Superior temporal gyrus (tissue), 1 donor: ENCODE measurements around the gene MALT1.
"Not testable (repeated sequence)": the region's sequence is repeated elsewhere in the genome, so short reads cannot be mapped to it uniquely, and the experiment has no call there.

Experiments
- DNase-seq: peaks from one replicate; pipeline ENCODE4 v3.0.0-alpha.2; 2016; ENCODE audit errors: extremely low spot score

The MALT1 gene

DNA sequence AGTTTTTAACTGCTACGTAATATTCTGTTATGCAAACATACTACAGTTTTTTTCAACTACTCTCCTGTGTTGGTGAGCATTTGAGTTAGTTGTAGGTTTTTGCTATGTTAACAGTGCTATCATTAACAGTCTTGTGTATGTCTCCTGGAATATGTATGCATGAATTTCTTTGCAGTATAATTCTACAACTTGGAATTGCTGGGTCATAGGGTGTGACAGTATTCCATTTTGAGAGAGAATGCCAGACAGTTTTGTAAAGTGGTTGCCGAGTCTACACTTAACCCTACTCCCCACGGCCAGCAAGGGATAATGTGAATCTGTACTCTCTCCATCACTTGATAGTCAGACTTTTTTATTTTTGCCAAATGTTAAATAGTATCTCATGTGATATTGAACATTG is 67.1 kb downstream of the MALT1 start:
- DNase-seq: no peak

- no peak for DNase-seq
Measured at GRCh38 chr18:58745914-58746313, 74.6 kb downstream of the MALT1 start.

- DNase-seq: no peak
Measured at GRCh38 chr18:58748899-58749595, 77.8 kb downstream of the MALT1 start.

DNA sequence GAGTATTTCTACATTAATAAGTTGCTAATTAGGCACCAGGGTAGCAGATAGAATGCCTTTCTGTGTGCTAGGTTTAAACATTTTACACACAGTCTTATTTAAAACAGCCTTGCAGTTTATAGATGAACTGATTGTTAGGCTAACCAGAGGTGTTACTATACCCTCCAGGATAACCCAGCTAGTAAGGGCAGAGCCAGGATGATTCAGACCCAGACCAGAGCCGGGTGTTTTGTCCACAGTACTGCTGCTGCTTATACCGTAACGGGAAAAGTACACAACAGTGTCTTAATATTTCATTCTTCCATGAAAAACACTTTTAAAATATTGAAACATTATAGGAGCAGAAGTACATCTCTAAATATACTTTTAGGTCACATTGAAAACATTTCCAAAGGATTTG is 82.7 kb downstream of the MALT1 start:
- no peak for DNase-seq

DNA sequence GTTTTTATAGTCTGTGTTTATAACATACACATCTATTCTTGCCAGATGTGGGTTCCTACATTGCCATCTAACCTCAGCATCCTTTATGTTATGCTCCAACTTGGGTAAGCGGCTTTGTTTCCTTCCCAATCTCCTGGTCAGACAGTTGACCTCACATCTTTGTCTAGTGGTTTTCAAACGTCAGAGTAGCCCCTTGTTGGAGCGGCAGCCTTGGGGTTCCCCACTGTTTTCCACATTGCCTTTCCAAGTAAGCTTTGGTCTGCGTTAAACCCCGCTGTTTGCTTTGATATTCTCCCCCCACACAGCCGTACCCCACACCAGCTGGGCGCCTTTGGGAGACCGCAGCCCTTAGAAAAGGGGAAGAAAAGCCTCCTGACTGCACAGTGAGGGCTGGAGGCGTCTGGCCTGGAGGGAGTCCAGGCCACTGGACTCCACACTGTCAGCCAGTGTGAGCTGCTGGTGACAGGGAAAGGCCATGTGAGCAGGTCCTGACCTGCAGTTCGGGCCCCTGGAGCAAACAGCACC is 83.3 kb downstream of the MALT1 start:
- no peak for DNase-seq

GRCh38 chr18:58755304-58756010 is 84.2 kb downstream of the MALT1 start:
- no peak for DNase-seq

DNA sequence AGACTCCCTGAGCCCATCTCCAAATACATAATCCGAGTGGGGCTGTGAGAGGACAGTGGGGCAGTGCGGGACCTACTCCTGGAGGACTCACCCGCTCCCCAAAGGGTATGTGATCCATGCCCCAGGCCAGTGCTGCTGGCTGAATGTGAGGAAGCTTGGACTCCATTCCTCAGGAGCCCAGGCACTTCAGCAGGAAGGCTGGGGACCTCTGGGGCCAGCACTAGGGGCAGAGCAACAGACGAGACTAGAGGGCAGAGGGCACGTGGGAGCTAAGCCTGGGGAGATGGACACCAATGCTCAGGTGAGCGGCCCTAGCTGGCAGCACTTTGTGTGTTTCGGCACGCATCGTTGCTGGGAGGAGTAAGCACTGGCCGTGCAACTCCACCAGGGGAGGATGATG is 84.9 kb downstream of the MALT1 start:
- DNase-seq: no peak

DNA sequence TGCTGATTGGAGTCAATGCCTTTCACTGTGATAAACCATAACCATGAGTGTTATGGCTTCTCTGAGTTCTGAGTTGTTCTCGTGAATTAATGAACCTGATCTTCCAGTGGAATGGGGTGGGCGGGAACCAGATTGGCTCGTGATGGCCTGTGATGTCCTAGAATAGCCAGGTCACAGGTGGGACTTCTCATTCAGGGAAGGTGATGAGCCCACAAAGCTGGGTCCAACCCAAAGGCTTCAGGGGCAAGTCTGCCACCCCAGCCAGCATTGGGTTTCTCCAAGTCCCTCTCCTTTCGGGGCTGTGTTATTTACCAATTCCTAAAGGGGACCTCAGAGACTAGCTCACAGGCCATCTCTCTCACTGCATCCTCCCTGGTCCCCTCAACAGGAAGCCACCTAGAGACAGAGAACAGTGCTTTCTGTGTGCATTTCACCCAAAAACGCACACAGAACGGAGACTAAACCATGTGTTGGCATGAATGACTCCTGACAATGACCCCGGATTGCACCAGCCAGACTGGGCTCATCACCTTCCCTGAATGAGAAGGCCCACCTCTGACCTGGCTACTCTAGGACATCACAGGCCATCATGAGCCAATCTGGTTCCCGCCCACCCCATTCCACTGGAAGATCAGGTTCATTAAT is 85.5 kb downstream of the MALT1 start:
- no peak for DNase-seq

- DNase-seq: not testable (repeated sequence)
Measured at GRCh38 chr18:58757351-58757750, 86.1 kb downstream of the MALT1 start.

- no peak for DNase-seq
Measured at GRCh38 chr18:58758046-58758445, 86.8 kb downstream of the MALT1 start.

DNA sequence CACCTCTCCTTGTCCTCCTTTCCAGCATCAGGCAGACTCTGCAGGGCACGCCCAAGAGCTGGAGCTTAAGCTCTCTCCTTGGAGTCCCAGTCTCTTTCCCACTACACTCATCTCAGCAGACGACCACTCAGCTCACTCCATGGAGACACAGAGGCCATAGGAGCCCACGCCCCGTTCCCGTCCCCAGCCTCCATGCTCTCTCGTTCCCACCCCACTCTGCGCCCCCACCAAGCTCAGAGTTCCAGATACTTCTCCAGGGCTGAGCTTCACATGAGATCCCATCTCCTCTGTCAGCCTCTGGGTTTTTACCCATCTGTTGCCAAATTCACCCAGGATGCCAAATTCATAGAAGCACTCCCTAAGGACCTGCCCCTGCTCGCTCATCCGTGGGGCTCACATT is 87.3 kb downstream of the MALT1 start:
- DNase-seq: no peak

DNA sequence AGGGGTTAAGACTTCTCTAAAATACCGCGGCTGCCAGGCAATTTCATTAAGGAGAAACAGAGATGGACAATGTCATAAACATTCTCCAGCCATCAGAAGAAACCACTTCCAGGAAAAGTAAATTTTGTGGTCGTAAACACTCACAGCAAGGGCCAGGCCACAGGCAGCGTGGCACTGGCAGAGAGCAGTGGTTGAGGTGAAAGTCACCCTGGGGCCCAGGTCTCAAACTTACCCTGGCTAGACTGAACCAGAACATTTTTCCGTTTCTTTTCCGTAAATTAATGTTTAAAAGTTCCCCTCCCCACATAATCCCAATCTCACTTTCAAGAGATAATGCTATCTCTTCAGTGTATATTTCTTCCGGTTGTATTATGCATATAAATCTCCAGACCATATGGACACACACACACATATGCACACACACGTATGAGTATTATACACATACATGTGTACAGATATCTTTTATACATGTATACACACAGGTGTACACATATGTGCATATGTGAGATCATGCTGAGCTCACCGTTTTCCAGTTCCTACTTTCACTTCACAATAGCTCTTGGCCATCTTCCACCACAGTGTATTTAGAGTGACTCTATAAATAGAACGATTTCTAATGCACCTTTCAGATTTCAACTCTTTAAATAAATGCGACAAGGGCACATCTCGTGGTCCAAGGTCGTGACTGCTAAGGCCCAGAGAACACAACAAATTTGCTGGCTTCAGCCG is 90.1 kb downstream of the MALT1 start:
- DNase-seq: no peak

DNA sequence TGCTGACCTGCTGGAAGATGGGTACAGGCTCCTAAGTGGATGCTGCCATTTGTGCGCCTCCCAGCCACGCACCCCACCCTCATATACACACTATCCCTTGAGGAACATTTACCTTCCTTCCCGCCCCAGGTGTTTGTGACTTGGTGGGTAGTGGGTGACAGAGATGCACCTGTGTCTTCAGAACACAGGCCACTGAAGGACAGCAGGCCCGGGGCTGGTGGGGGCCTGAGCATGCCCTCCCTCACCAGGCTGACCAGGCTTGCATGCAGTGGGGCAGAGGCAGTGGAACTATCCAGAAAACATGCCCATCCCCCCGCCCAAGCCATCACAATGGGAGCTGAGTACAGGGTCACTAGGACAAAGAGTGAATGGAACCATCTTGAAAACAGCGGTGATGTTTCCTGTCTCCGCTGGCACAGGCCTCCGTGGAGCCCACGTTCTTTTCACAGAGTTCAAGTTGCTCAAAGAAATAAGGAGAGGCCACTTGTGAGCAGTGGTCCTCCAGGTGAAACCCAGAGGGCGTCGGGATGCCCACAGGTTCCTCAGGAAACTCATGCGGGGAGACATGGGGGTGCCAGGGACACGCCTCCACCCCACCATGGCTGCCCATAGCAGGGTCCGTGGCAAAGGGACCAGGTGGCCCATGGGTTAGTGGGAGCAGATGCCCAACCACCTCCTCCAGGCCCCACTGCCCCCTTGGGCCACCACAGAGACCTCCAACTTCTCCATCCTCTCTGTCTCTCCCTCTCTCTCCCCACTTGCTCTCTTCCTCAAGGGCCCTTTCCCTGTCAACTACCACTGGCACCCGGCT is 90.9 kb downstream of the MALT1 start:
- DNase-seq: no peak

GRCh38 chr18:58762781-58763171 is 91.5 kb downstream of the MALT1 start:
- no peak for DNase-seq

GRCh38 chr18:58766164-58766563 is 94.9 kb downstream of the MALT1 start:
- no peak for DNase-seq

DNA sequence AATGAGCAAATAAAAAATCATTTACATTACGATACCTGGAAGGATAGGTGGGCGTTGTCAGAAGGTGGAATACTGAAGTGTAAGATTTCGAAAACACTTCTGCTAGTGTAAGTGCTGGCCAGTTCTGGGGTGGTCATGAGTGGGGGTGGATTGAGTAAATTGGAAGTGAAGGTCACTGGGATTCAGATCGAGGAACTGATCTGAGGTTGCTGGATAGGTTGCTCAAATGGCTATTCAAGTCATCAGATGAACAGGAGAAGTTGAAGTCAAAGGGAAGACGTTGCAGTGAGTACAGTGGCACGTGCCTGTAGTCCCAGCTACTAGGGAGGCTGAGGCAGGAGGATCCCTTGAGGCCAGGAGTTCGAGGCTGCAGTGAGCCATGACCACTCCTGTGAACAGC is 95.7 kb downstream of the MALT1 start:
- no peak for DNase-seq

DNA sequence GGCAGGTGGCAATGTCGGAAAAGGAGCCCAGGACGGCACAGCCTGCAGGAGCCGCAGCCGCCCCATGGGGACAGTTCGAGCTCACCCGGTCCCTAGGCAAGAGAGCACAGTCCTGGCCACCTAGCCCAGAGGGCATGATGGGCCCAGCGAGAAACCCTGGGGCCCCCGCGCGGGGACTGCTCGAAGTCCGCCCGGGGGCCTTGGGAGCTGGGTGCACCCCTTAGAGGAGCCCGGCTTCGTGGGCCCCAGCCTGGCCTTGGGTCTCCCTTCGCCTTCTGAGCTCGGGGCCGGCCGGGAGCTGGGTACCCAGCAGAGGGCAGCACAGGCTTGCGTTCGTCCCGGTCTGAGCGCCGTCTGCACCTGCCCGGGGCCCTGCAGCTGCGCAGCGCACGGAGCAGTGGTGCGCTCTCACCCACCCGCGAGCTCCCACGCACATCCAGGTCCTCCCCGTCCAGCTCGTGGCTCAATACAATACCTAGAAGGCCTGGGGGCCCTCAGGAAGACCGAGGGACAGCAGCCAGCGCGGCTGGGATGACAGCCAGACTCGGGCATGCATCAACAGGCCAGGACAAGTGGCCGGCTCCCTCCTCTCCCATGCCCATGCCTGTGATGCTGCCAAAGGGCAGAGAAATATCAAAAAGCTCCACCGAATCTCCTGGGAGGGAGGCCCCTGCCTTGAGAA is 97.2 kb downstream of the MALT1 start:
- DNase-seq: peak; percentile 79

DNA sequence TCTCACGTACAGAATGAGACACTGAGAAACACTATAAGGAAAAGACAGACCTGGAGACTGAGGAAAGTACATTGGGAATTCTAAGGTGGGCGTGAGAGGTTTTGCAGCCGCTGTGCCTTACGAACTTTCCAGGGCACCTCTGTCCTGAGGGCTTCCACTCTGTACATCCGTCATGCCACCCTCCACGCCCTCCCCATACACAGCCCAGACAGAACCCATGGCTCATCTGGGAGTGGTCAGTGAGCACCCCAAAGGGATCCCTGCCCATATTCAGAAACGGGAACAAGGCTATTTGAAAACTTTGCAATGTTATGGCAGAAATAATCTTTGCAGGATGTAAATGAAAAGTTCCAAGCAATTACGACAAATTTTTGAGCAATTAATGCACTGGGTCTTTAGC is 98.1 kb downstream of the MALT1 start:
- DNase-seq: no peak

GRCh38 chr18:58770601-58771000 is 99.3 kb downstream of the MALT1 start:
- DNase-seq: no peak

DNA sequence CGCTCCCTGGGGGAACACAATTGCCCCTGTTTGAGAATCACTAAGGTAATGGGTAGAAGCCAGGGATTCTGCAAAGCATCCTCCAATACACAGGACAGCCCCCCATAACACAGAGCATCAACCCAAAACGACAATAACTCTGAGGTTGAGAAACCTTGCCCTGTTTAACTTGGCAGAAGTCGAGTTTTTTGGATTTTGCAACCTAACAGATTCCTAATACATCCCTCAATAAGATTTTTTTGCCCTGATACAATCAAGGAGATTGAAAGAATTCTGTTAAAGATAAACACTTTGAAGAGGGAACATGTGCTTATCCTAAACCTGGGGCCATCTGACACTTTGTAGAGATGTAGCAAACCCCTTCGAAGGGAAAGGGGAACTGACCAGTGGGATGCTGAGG is 100.9 kb downstream of the MALT1 start:
- no peak for DNase-seq

DNA sequence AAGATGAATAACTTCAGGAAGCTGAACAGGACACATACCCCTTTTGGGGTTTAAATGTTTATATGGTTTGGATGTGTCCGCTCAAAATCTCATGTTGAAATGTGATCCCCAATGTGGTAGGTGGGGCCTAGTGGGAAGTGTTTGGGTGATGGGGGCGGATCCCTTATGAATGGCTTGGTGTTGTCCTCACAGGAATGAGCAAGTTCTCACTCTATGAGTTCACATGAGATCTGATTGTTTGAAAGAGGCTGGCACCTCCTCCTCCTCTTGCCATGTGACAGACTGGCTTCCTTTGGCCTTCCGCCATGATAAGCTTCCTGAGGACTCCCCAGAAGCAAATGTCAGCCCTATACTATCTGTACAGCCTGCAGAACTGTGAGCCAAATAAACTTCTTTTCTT is 104.8 kb downstream of the MALT1 start:
- DNase-seq: no peak
